ENCODE data around the gene ASB1. TPM values are rescaled to one million over a fixed set of nuclear protein-coding genes. Genes with fewer than 3 reads are reported as not detected.

ASB1 gene
- total RNA-seq, 1 experiment from 2014 or later, result 46.0 TPM

DNA sequence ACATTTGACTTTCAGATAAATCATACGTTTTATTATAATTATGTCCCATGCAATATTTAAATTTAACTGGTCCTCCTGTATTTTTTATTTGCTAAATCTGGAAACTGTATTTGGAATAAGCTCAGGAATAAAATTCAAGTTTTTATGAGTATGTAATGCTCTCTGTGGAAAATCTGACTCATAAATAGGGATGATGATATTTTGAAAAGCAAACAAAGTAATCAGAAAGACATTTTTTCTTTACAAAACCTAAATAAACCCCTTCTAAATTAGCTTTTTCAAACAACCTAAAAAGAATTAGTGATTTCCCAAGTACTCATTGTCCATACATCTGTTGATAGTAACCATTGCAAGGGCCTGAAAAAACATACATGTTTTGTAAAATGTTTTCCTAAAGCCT lies 41.1 kb downstream of the ASB1 start:
- Histone ChIP-seq H3K14ac (ENCODE audit: insufficient read depth, low read length) (no peak overlapping the region), H3K4me1 (ENCODE audit: insufficient read depth, low read length) (no peaks in the 10 kb centered on the region), H2AK5ac (ENCODE audit: insufficient read length, low read length) (no peak overlapping the region), H4K8ac (replicated peaks; ENCODE audit: insufficient read length, low read depth, low read length) (no peak overlapping the region), H2BK120ac (ENCODE audit: low read depth, low read length, poor library complexity, severe bottlenecking) (no peak overlapping the region), H3K9ac (ENCODE audit: extremely low read depth, insufficient read length, low read length) (no peak overlapping the region), H2BK15ac (ENCODE audit: low read depth, low read length) (no peak overlapping the region), H2BK5ac (ENCODE audit: insufficient read length, low read length) (no peak overlapping the region), H4K5ac (ENCODE audit: insufficient read length, low read depth, low read length) (no peak overlapping the region), H3K4me2 (ENCODE audit: insufficient read depth, insufficient read length, low read length) (no peak overlapping the region), H3K4ac (ENCODE audit: low read depth, low read length) (no peak overlapping the region), H3T11ph (ENCODE audit: low read length) (no peak overlapping the region), H3K56ac (ENCODE audit: insufficient read length, low read depth, low read length) (no peak overlapping the region), H4K91ac (ENCODE audit: insufficient read length, low read depth, low read length) (no peak overlapping the region), H3K23ac (ENCODE audit: insufficient read length, low read depth, low read length) (no peak overlapping the region), H4K20me1 (ENCODE audit: control insufficient read depth, insufficient read depth, insufficient read length) (no peaks in the 10 kb centered on the region), H3K79me2 (ENCODE audit: insufficient read depth, low read length) (no peaks in the 10 kb centered on the region), H2BK12ac (ENCODE audit: insufficient read length, low read depth, low read length) (no peak overlapping the region), H2BK20ac (ENCODE audit: low read depth, low read length, poor library complexity, severe bottlenecking) (no peak overlapping the region), H3K18ac (ENCODE audit: insufficient read length, low read depth, low read length) (no peak overlapping the region), H3K27ac (ENCODE audit: insufficient read length, low read depth, low read length) (no peak overlapping the region), H3K27me3 (ENCODE audit: insufficient read depth, low read length) (no peaks in the 10 kb centered on the region), H3K79me1 (ENCODE audit: insufficient read depth, low read depth, low read length, poor library complexity, severe bottlenecking) (no peaks in the 10 kb centered on the region), H3K23me2 (ENCODE audit: insufficient read length, low read depth, low read length, poor library complexity, severe bottlenecking) (no peaks in the 10 kb centered on the region), H3K9me3 (ENCODE audit: control insufficient read depth, low read depth, low read length) (no peaks in the 10 kb centered on the region), H2AFZ (ENCODE audit: low read length) (no peak overlapping the region)
- H3K27me3 Mint-ChIP-seq (ENCODE audit: low read depth), result no peaks in the 10 kb centered on the region
- no peak overlapping the region for H3K4me3 Mint-ChIP-seq
- no peak overlapping the region for H3K27ac Mint-ChIP-seq
- no CpG with 5 or more reads among the region's 1 CpG for WGBS (ENCODE audit: extremely low coverage, insufficient read length, low lambda C conversion rate)
- H3K4me1 Mint-ChIP-seq, result peaks cover 0 to 6% of the 10 kb centered on the region in 2 experiments; a peak in 1 of 4 replicates
- no peak for DNase-seq
- peaks cover 0 to 8% (median 5%) of the 10 kb centered on the region in 3 experiments; a peak in 6 of 7 replicates for H3K36me3 Mint-ChIP-seq (ENCODE audit: insufficient read depth in 1 of 3, low read depth in 3 of 3)
- peaks cover 17 to 23% of the 10 kb centered on the region in 2 experiments for H3K9me3 Mint-ChIP-seq
- TF ChIP-seq, protein P1, sequence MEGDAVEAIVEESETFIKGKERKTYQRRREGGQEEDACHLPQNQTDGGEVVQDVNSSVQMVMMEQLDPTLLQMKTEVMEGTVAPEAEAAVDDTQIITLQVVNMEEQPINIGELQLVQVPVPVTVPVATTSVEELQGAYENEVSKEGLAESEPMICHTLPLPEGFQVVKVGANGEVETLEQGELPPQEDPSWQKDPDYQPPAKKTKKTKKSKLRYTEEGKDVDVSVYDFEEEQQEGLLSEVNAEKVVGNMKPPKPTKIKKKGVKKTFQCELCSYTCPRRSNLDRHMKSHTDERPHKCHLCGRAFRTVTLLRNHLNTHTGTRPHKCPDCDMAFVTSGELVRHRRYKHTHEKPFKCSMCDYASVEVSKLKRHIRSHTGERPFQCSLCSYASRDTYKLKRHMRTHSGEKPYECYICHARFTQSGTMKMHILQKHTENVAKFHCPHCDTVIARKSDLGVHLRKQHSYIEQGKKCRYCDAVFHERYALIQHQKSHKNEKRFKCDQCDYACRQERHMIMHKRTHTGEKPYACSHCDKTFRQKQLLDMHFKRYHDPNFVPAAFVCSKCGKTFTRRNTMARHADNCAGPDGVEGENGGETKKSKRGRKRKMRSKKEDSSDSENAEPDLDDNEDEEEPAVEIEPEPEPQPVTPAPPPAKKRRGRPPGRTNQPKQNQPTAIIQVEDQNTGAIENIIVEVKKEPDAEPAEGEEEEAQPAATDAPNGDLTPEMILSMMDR (conservative IDR thresholded peaks at IDR 0.05), result no peak
